ENCODE measurements around the gene LRP1B.
"Not testable (repeated sequence)": the region's sequence is repeated elsewhere in the genome, so short reads cannot be mapped to it uniquely, and the experiment has no call there.

Gene LRP1B

DNA sequence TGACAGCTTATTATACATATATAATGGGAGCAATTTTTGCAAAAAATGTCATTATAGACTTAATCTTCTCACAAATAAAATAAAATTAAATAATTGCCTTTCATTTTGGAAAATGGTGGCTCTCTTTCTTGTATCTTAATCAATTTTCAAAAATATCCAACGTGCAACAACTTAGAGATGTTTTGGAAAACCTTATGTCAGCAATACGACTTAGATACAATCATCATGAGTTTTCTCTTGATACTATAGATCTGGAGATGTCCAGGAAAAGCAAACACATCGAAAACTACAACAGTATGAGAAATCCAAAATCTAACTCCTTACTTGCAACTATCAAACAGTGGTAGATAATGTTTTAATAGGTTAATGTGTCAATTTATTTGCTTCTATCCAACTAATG is 1529.0 kb downstream of the LRP1B start:
- no peak for DNase-seq (ENCODE audit: low spot score)

DNA sequence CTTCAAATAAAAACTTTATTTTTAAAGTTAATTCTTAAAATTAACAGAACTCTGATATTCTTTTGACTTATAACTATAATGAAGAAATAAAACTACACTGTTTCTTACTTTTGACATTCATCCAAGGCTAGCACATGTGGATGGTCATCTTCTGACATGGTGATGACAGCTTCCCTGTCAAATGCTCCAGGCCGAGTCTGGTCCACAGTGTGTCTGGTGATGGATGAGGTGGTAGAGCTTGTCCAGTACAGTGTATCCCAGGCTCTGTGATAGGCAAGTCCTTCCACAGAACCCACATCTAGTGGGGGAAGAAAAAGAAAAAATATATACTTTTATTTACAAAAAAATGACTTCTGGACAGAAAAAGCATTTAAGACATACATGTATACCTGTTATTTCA is 1529.5 kb downstream of the LRP1B start:
- no peak for DNase-seq (ENCODE audit: low spot score)

DNA sequence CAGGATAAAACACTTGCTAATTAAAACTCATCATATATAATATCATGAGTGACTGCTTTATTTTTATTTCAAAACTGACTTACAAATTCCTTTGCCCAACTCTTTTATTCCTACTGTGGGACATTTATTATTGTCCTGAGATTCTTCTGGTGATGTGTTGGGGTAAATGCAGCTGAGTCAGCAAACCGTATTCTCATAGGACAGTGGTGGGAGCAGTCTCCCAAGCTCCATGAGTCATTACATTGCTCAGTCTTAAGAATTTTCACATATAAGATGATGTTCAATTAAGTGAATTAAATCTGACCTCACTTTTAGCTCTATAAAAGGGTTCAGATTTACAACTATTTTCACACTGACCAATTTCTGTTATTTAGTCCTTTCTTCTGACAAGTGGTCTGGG is 1530.7 kb downstream of the LRP1B start:
- DNase-seq (ENCODE audit: low spot score): no peak

DNA sequence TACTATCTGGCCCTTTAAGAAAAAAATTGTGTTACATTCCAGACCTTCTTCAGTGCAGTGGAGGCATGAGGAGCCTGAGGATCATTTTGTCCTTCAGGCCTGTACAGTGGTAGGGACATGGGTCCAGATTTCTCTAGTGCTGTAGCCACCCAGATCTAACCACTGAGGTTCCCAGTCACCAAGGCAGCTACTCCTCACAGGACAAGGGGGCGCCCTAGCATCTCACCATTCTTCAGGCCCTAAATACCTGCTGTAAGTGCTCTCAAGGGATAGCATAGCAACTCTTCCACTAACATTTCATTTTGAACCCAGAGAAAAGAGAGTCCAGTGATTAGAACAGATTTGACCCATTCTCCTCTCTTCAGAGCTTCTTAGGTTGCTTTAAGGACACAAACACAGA is 1533.0 kb downstream of the LRP1B start:
- no peak for DNase-seq (ENCODE audit: low spot score)

DNA sequence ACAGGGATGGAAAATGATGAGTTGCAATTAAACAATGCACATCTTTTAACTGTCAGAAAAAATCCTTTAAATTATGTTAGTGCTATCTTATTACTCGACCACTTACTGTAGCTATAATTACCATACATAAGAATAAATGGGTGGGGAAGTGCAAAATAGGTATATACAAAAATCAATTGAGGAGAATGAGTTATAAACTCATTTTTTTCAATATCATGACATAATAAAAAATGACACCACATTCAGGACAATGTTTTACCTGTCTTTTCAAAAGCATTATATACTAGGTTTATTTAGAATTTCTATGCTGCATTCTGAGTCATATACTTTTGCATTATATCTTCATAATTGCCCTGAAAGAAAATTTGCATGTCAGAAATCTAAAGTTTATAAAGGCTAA is 1533.6 kb downstream of the LRP1B start:
- DNase-seq (ENCODE audit: low spot score): no peak

DNA sequence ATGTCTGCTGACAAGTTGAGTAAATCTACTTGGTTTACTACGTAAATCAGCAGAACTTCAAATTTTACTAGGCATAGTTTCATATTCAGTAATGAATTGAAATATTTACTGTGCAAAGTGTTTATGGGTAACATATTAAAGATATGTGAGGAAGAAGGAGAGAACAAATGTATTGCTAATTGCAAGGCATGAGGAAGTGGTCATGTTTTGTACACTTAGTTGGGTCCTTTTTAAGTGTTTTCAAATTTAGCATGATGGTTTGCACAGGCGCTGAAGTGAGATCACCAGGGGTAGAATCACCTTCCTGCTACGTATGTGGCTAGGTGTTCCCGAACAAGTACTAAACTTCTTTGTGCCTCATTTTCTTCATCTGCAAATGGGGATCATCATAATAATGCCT is 1534.4 kb downstream of the LRP1B start:
- no peak for DNase-seq (ENCODE audit: low spot score)

DNA sequence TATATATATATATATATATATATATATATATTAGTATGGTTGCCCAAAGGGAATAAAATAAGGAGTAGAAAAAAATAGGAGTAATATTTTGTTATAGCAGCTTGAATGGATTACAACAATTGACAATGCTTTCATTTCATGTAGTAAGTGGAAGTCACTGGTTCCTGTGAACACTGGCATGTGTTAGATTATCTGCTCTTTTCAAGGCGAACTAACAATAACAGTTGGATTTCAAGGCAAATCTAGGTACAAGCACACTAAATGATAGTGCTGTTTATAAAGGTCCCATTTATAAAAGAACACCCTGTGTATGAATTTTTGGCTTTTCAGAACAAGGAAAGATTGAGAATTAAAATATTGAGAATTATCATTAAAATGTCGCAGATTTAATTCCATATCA is 1535.7 kb downstream of the LRP1B start:
- no peak for DNase-seq (ENCODE audit: low spot score)

DNA sequence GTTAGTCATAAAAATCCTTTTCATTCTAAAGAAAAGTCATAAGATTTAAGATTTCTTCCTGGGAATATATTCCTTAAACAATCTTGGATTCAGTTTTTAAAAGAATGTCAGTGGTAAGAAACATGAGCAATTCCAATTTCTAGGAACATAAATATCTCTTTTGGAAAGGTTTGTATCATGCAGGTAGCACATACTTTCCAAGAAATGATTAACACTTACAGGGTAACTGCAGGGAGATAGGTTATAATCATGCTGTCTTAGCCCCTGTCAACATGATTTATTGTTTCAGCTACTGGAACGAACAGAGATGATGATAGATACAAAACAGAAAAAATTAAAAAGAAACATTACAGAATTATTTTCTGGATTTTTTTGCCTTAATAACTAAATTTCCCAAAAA is 1537.7 kb downstream of the LRP1B start:
- DNase-seq (ENCODE audit: low spot score): no peak

DNA sequence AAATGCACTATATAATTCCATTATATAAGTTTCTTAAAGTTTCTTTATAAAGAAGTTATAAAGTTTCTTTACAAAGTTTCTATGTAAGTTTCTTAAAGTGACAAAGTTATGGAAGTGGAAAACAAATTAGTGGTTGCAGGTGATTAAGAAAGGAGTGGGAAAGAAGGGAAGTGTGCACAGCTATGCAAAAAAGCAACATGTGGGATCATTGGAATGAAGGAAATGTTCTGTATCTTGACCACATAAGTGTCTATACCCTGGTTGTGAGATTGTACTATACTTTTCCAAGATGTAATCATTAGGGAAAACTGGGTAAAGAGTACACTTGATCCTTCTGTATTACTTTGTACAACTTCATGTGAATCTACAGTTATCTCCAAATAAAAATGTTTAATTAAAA is 1541.1 kb downstream of the LRP1B start:
- DNase-seq (ENCODE audit: low spot score): no peak

DNA sequence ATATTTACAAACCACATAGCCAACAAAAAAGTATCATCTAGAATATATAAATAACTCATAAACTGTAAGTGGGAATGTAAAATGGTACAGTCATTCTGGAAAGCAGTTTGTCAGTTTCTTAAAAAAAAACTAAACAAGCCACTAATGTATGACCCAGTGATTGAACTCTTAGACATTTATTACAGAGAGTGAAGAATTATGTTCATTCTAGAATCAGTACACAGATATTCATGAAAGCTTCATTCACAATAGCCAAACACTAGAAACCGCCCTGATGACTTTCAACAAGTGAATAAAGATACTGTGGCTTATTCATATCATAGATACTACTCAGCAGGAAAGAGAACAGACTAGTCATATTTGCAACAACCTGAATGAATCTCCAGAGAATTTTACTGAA is 1541.5 kb downstream of the LRP1B start:
- no peak for DNase-seq (ENCODE audit: low spot score)

DNA sequence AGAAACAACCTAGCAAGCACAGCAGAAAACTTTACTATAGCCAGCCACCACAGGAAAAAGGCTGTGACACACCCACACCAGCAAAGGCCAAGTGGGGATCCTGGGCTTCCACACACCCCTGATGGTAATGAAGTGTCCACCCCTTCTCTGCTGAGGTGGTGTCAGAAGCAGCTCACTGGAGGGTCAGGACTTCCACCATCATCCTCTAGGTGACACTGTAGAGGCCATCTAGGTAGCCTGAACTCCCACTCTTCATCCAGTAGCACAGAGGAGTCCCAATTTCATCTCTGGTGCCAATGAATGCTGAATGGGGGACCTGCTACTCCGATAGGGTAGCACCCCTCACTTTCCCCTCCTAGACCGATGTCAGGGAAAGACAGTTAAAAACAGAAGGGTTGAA is 1544.4 kb downstream of the LRP1B start:
- no peak for DNase-seq (ENCODE audit: low spot score)

DNA sequence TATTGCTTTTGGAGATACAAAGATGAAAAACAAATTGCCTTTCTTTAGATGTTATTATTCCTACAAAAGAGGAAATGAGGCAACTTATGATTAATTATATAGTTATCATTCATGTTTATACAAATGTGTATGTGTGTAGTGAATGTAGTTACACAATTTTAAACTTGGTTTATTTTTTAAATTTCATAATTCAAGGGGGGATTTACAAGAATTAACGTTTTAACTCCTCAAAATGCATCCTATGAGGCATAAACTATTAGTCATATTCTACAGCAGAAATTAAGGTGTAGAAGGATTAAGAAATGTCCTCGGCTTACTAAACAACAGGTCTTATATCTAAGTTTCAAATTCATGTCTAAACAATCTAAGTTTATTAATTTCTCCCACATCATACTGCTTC is 1545.8 kb downstream of the LRP1B start:
- DNase-seq (ENCODE audit: low spot score): no peak

DNA sequence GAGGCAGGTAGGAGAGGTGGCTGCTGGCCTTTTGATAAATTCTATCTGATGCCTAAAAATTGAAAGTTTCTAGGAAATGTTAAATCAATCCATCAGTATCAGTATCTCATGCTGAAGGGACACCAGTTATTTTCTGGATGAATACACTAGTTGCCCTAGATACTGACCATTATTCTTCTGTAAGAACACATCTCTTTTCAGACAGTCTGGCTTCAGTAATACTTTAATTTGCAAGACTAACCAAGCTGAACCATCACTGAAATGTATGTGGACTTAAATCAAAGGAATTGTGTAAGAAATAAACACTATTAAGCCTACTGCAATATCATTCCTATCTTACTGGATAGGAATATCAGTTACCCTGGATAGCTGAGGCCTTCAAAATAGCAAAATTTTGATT is 1546.3 kb downstream of the LRP1B start:
- no peak for DNase-seq (ENCODE audit: low spot score)

DNA sequence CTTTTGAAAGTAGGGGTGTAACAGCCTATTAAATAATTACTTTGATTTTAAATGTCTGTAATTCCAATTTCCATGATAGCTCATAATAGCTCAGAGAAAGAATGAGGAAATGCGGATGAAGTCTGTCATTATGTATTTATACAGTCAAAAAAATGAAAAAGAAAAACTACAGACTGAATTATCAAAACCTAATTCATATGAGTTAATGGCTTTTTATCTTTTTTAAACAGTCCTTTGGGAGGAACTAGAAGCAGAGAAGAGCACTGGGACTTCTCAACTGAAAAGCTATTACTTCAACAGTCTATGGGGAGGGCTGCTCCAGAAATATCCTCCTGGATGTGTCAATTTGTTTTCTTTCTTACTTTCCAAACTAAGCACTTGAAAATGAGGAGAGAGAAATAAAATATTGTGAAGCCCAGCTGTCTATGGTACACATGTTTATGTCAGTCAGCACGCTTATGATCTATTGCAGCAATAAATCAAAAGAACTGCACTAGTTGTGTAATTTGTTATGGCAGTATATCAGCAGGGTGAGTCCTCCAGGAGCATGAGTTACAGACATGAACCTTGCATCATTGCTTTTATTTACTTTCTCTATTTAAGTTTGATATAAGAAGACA is 1550.2 kb downstream of the LRP1B start:
- DNase-seq (ENCODE audit: low spot score): no peak

DNA sequence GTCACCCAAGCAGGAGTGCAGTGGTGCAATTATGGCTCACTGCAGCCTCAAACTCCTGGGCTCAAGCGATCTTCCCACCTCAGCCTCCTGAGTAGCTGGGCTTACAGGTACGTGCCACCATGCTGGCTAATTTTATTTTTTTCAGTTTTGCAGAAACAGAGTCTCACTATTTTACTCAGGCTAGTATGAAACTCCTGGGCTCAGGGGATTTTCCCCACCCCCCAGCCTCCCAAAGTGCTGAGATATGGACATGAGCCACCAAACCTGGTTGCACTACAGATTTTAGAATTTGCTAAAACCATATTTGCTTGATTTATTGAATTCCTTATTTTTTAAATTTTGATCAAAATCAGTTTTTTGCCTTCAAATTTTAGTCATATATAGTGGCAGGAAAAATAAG is 1553.4 kb downstream of the LRP1B start:
- DNase-seq (ENCODE audit: low spot score): no peak

DNA sequence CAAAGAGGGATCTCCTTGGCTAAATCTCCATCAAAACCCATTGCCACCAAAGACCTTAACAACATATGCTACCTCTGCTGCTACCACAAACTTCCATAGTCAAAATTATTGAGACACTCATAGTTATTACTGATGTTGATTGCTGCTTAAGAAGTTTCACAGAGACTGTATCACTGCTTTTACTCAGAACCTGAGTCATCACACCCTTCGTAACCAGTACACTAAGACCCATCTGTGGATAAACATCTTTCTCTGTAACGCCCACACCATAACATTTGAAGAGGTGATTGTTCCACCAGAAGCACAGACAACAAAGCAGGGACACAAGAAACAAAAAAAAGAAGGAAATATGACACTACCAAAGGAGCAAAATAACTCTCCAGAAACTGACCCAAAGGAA is 1563.1 kb downstream of the LRP1B start:
- no peak for DNase-seq (ENCODE audit: low spot score)

DNA sequence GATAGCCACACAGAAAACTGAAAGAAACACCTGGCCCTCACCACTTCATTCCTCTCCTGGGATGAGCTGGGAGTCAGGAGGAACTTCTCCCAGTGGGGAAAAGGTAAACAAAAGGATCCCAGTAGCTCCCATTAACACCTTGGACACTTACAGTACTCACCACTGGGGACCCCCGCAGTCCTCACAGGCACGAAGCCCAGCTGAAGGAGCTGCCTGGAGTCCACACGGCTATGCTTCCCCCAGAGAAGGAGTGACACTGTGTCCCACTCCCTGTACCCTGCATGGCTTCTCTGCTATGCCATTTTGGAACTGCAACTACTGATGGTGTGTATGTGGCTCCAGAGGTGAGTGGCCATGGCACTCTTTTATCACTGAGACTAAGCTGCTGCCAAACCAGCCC is 1565.1 kb downstream of the LRP1B start:
- DNase-seq (ENCODE audit: low spot score): no peak

DNA sequence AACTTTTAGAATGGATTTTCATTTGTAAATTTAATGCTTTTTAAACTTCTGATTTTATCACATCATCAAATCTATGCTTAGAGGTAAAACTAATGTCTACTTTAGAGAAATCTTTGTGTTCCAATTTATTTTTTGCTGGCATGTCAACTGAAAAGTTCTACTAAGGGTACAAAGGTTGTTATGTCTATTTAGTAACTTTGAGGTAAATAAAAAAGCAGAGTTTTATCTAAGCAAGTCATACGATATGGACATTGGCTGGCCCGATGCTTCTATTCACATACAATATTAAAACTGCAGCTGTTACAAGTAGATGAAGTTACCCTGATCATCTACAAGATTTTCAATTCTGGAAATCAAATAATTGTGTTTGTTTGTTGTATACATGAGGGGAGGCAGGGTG is 1575.1 kb downstream of the LRP1B start:
- no peak for DNase-seq (ENCODE audit: low spot score)

DNA sequence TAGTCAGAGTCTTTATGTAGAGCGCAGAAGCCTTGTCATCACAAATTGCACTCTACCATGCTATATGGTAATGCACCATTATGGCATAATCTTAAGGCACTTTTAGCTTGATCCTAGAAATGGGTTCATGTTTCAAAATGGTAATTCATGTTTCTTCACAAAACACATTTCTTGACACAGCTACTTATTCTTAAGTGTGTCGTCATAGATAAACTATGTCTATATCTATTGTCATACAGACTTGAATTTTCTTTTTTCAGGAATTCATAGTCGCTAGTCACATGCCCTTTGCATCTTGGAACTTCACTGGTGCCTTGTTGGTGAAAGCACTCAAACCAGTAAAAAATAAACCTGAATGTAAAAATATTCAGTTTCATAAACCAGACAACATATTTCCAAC is 1578.2 kb downstream of the LRP1B start:
- DNase-seq (ENCODE audit: low spot score): no peak

DNA sequence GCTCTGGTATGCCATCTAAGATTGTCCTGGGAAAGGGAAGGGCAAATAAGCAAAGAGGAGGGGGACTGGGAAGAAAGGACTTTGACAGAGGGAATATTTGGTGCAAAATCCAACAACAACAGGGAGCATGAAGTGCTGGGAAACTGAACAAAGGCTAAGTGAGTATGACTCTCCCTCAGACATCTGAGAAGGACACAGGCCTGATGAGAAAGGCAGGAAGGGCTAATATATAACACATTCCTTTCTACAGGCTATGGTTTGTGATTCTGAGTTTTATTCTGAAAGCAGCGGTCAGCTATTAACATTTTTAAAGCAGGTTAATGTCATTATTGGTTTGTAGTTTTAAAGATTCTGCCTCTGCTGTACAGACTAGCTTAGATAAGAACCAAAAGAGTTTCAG is 1579.5 kb downstream of the LRP1B start:
- no peak for DNase-seq (ENCODE audit: low spot score)

DNA sequence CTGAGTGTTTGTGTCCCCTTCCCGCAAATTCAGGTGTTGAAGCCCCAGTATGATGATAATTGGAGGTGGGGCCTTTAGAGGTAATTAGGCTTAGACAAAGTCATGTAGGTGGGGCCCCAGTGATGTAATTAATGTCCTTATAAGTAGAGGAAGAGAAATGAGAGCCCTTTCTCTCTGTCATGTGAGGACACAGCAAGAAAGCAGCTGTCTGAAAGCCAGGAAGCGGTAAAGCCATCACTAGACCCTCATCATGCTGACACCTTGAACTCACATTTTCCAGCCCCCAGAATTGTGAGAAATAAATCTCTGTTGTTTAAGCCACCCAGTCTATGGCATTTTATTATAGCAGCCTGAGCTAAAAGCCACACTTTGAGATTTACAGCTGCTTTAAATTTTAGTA is 1580.0 kb downstream of the LRP1B start:
- DNase-seq (ENCODE audit: low spot score): no peak

DNA sequence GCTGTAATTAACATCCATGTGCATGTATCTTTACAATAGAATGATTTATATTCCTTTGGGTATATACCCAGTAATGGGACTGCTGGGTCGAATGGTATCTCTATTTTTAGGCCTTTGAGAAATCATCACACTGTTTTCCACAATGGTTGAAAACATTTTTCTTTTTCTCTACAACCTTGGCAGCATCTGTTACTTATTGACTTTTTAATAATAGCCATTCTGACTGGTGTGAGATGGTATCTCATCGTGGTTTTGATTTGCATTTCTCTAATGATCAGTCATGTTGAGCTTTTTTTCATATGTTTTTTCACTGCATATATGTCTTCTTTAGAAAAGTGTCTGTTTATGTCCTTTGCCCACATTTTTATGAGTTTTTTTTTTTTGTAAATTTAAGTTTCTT is 1586.0 kb downstream of the LRP1B start:
- not testable (repeated sequence) for DNase-seq (ENCODE audit: low spot score)

DNA sequence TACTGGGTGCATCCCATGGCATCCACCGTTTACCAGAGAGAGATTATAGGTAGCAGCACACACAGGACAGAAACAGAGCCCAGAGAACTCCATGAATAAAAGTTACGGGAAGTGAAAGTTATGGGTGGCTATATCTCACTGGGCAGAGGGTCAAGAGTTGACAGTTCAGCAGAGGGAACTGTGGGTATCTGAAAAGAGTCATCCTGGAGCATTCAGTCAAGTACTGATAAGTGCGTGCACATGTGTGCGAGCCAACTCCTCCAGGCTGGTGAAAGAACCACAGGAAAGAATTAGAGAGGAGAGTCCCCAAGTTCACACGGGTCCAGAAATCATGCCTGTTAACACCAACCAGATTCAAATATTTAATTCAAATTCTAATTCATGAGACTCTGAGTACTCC is 1588.2 kb downstream of the LRP1B start:
- DNase-seq (ENCODE audit: low spot score): no peak

DNA sequence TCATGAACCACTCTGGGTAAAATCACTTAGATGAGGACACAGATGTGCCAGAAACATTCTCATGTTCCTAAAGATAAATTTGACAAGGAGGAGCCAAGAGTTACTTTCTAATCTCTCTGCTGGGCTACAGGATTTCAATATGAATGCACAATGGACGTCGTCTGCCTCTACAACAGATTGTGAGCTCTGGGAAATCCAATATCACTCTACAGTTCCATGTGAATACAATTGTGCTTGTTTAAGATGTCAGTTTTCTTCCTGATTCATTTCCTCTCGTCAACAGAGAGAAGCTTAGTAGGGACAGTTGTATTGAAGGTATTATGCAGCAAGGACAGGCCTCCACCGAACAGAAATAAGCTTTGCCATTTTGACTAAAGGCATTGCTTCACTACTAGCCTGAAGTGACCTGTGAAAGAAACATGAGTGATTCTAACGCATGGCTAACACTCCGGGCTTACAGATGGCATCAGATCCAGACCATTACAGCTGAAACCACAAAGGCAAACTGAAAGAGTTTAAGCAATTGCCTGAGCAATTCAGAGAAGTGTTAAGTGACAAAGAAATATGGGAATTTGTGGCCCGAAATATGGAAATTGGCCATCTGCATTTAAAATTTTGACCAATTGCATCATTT is 1591.5 kb downstream of the LRP1B start:
- DNase-seq (ENCODE audit: low spot score): no peak

All from left forelimb (tissue), 1 donor.